HCT116 (cell line): ENCODE measurements around the gene HSD3B2. TPM values are rescaled to one million over a fixed set of nuclear protein-coding genes. Genes with fewer than 3 reads are reported as not detected.
A peak's percentile ranks its signal among the peaks of the same experiment; 100 is the strongest.

ENCODE experiments used
- ATAC-seq: fragments of 200-7000 bp; cut with Tn5 transposase; 2 replicates; pipeline ENCODE4 v1.9.1; 2020; ENCODE audit warnings: mild to moderate bottlenecking, moderate library complexity
- BruUV-seq: library from RNA; stranded (reverse); fragments of 400-500 nt; replicated peaks from 2 replicates; lab custom pipeline; 2021; lab: Mats Ljungman, UMichigan
- CTCF ChIA-PET: fragments of 300-600 bp; sonication (Branson Sonifier 250); formaldehyde crosslinking; loops from one replicate; lab custom pipeline; 2021; ENCODE audit warnings: antibody characterized with exemption; lab: Charles Lee
- POLR2A ChIA-PET: fragments of 300-600, 350-600 bp; sonication (Branson Sonifier 250); formaldehyde crosslinking; loops from one replicate; lab custom pipeline; 2021; ENCODE audit warnings: antibody characterized with exemption; lab: Charles Lee
- RAD21 ChIA-PET, 2 experiments: fragments of 300-600 bp; sonication (Branson Sonifier 250); formaldehyde crosslinking; loops; one replicate each; lab custom pipeline; 2023; ENCODE audit warnings: low total read pairs in 2 of 2; ENCODE audit not compliant: uncharacterized antibody in 2 of 2, unreplicated experiment in 2 of 2, low non-redundant PET in 1 of 2; lab: Charles Lee
- DNase-seq: peaks from one replicate; pipeline ENCODE4 v3.0.0-alpha.2; 2010; ENCODE audit warnings: low read depth, low spot score
- H2AFZ ChIP-seq: fragments of 200-600 bp; shearing (Covaris generic), sonication (generic); 2 replicates; pipeline ENCODE4 v1.6.1; 2017; ENCODE audit warnings: low read depth, mixed run types, mixed read lengths, antibody characterized with exemption, low read length; ENCODE audit not compliant: poor library complexity, severe bottlenecking
- H3K27ac ChIP-seq: 2 replicates; pipeline ENCODE4 v1.5.1; 2012; ENCODE audit warnings: low read depth, low read length
- H3K27me3 ChIP-seq: fragments of 200-600 bp; sonication (generic); 2 replicates; pipeline ENCODE4 v1.6.1; 2016; ENCODE audit warnings: mixed run types, low read length, mixed read lengths; ENCODE audit not compliant: insufficient read depth
- H3K36me3 ChIP-seq, 2 experiments: fragments of 200-500 bp in 1 of 2; fragments of 200-600 bp in 1 of 2; sonication (Bioruptor generic) in 1 of 2; sonication (generic) in 1 of 2; 2 replicates each; pipeline versions ENCODE4 v1.5.1 to v1.6.1; 2014 to 2016; ENCODE audit warnings: low read length in 2 of 2, inconsistent platforms in 1 of 2, mixed read lengths in 1 of 2, mixed run types in 1 of 2; ENCODE audit not compliant: insufficient read depth in 2 of 2, control insufficient read depth in 1 of 2
- H3K4me1 ChIP-seq, 2 experiments: fragments of 200-600 bp in 1 of 2; sonication (generic) in 1 of 2; 2 replicates each; pipeline versions ENCODE4 v1.5.1 to v1.6.1; 2012 to 2017; ENCODE audit warnings: low read length in 2 of 2, inconsistent platforms in 1 of 2, mild to moderate bottlenecking in 1 of 2, mixed read lengths in 1 of 2, mixed run types in 1 of 2, moderate library complexity in 1 of 2; ENCODE audit not compliant: insufficient read depth in 2 of 2, control insufficient read depth in 1 of 2
- H3K4me2 ChIP-seq: fragments of 200-600 bp; sonication (generic); 2 replicates; pipeline ENCODE4 v1.6.1; 2017; ENCODE audit warnings: mixed run types, low read length, mixed read lengths
- H3K4me3 ChIP-seq, 2 experiments: fragments of 200-600 bp in 1 of 2; sonication (generic) in 1 of 2; replicated peaks in 1 of 2; 2 replicates each; pipeline ENCODE4 v1.5.1; 2011 to 2016; ENCODE audit warnings: low read length in 2 of 2, control low read depth in 1 of 2, low read depth in 1 of 2, mild to moderate bottlenecking in 1 of 2, mixed read lengths in 1 of 2, mixed run types in 1 of 2
- H3K79me2 ChIP-seq: fragments of 200-600 bp; sonication (generic); 2 replicates; pipeline ENCODE4 v1.6.1; 2017; ENCODE audit warnings: mild to moderate bottlenecking, mixed run types, low read length, moderate library complexity, mixed read lengths; ENCODE audit not compliant: insufficient read depth
- H3K9ac ChIP-seq: fragments of 200-600 bp; sonication (generic); 2 replicates; pipeline ENCODE4 v1.6.1; 2016; ENCODE audit warnings: low read length, mixed read lengths
- H3K9me2 ChIP-seq: fragments of 200-600 bp; sonication (generic), shearing (Covaris generic); 2 replicates; pipeline ENCODE4 v1.6.1; 2017; ENCODE audit warnings: mixed run types, mild to moderate bottlenecking, moderate library complexity; ENCODE audit not compliant: insufficient read depth
- H3K9me3 ChIP-seq, 2 experiments: fragments of 200-500 bp in 1 of 2; fragments of 200-600 bp in 1 of 2; sonication (Bioruptor generic) in 1 of 2; sonication (generic) in 1 of 2; 2 replicates each; pipeline ENCODE4 v1.6.1; 2014 to 2017; ENCODE audit warnings: low read length in 2 of 2, mixed read lengths in 2 of 2, inconsistent platforms in 1 of 2, low read depth in 1 of 2, mild to moderate bottlenecking in 1 of 2, mixed run types in 1 of 2, moderate library complexity in 1 of 2; ENCODE audit not compliant: control insufficient read depth in 1 of 2, insufficient read depth in 1 of 2
- H4K20me1 ChIP-seq: fragments of 200-600 bp; sonication (generic), shearing (Covaris generic); 2 replicates; pipeline ENCODE4 v1.6.1; 2017; ENCODE audit warnings: mixed run types, mild to moderate bottlenecking, moderate library complexity; ENCODE audit not compliant: insufficient read depth
- CBX3 ChIP-seq: IDR thresholded peaks from 2 replicates; pipeline ENCODE4 v1.6.1; 2012; ENCODE audit warnings: low read depth
- EGR1 ChIP-seq: IDR thresholded peaks from 2 replicates; pipeline ENCODE4 v1.6.1; 2012; ENCODE audit warnings: low read depth
- ELF1 ChIP-seq: IDR thresholded peaks from 2 replicates; pipeline ENCODE4 v1.6.1; 2012; ENCODE audit warnings: low read depth, borderline replicate concordance
- EZH2 ChIP-seq: fragments of 200-600 bp; sonication (generic); IDR thresholded peaks from 2 replicates; pipeline ENCODE4 v1.6.1; 2017; ENCODE audit warnings: antibody characterized with exemption, mixed run types
- EZH2phosphoT487 ChIP-seq: fragments of 200-600 bp; IDR thresholded peaks from 2 replicates; pipeline ENCODE4 v1.6.1; 2018; ENCODE audit warnings: antibody characterized with exemption, borderline replicate concordance
- POLR2A ChIP-seq: IDR thresholded peaks from 2 replicates; pipeline ENCODE4 v1.7.0; 2011; ENCODE audit warnings: borderline replicate concordance; ENCODE audit not compliant: insufficient read depth, insufficient read length; ENCODE audit errors: extremely low read depth
- POLR2AphosphoS5 ChIP-seq: IDR thresholded peaks from 2 replicates; pipeline ENCODE4 v1.6.1; 2011; ENCODE audit warnings: mild to moderate bottlenecking, low read depth, low read length, moderate library complexity
- RAD21 ChIP-seq: IDR thresholded peaks from 2 replicates; pipeline ENCODE4 v1.6.1; 2012; ENCODE audit warnings: low read depth, mild to moderate bottlenecking
- SRF ChIP-seq: IDR thresholded peaks from 2 replicates; pipeline ENCODE4 v1.6.1; 2012; ENCODE audit warnings: low read depth
- YY1 ChIP-seq: IDR thresholded peaks from 2 replicates; pipeline ENCODE4 v1.6.1; 2011; ENCODE audit warnings: low read length, low read depth, moderate library complexity, mild to moderate bottlenecking; ENCODE audit not compliant: insufficient replicate concordance; ENCODE audit errors: extremely low read depth
- ZFX ChIP-seq: fragments of 450-650 bp; IDR thresholded peaks from 2 replicates; pipeline ENCODE4 v1.6.1; 2017
- intact Hi-C: fragments of 100-400 bp; cut with micrococcal nuclease; formaldehyde crosslinking; loops from 2 replicates; pipeline ENCODE4 v1.10.0; 2022
- total RNA-seq: library from RNA; stranded (reverse); gene quantifications from one replicate; pipeline ENCODE4 v1.2.1, GENCODE V29; 2021; ENCODE audit not compliant: unreplicated experiment
- TF ChIP-seq, protein P1 (sequence below), 3 experiments: fragments of 200-600 bp in 1 of 3; sonication (generic) in 1 of 3; IDR thresholded peaks in 2 of 3; conservative IDR thresholded peaks in 1 of 3; 2 replicates each; pipeline ENCODE4 v1.5.1; 2012 to 2017; ENCODE audit warnings: low read depth in 2 of 3, low read length in 2 of 3, antibody characterized with exemption in 1 of 3, borderline replicate concordance in 1 of 3, control low read depth in 1 of 3, mild to moderate bottlenecking in 1 of 3, mixed read lengths in 1 of 3, mixed run types in 1 of 3, moderate library complexity in 1 of 3; ENCODE audit not compliant: insufficient read depth in 1 of 3
- TF ChIP-seq, protein P2 (sequence below): IDR thresholded peaks from 2 replicates; pipeline ENCODE4 v1.6.1; 2012
- TF ChIP-seq, protein P3 (sequence below): IDR thresholded peaks from 2 replicates; pipeline ENCODE4 v1.6.1; 2012; ENCODE audit warnings: low read depth

HSD3B2 gene
- total RNA-seq, 1 experiment from 2014 or later: 1.4 TPM

DNA sequence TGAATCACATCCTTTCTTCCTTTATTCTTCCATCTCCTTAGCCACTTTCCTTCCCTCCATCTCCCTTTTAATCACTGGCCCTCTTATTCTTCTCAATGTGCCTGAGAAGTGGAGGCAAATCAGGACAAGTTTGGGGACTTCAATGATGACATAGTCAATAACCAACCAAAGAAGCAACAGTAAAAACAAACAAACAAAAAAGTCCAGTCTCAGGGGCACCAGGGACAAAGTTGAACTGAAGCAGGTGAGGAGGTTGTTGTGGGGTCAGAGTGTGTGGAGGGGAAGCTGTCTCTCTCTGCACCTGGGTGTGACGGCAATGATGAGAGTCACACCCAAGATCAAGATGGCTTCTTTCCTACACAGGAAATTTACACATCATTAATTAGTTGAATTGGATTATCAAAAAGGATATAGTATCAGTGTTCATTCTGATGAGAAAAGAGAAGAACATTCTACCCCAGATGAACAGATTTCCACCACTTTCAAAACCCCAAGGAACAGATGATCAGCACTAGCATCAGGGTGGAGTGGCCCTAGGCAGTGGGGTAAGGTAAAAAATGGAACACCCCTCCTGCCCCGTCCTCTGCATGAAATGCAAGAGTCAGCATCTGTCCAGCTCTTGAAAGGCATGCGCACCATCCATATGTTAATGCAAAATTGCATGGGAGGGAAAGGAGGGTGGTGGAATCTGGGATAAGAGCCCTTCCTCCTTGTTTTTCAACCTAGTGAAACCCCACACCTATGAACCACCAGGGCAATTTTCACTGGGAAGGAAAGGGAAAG is 32.6 kb downstream of the HSD3B2 start (continued):
- TF ChIP-seq ZFX (no peak), POLR2A (no peak), YY1 (no peak), EZH2 (no peak), EZH2phosphoT487 (no peak), SRF (no peak), EGR1 (no peak), ELF1 (no peak)
- TF ChIP-seq, protein P1, sequence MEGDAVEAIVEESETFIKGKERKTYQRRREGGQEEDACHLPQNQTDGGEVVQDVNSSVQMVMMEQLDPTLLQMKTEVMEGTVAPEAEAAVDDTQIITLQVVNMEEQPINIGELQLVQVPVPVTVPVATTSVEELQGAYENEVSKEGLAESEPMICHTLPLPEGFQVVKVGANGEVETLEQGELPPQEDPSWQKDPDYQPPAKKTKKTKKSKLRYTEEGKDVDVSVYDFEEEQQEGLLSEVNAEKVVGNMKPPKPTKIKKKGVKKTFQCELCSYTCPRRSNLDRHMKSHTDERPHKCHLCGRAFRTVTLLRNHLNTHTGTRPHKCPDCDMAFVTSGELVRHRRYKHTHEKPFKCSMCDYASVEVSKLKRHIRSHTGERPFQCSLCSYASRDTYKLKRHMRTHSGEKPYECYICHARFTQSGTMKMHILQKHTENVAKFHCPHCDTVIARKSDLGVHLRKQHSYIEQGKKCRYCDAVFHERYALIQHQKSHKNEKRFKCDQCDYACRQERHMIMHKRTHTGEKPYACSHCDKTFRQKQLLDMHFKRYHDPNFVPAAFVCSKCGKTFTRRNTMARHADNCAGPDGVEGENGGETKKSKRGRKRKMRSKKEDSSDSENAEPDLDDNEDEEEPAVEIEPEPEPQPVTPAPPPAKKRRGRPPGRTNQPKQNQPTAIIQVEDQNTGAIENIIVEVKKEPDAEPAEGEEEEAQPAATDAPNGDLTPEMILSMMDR (IDR thresholded peaks at IDR 0.05 in 2 of 3, conservative IDR thresholded peaks at IDR 0.05 in 1 of 3; ENCODE audit: borderline replicate concordance in 1 of 3, insufficient read depth in 1 of 3, low read depth in 2 of 3, low read length in 2 of 3): no peak
- TF ChIP-seq, protein P2, sequence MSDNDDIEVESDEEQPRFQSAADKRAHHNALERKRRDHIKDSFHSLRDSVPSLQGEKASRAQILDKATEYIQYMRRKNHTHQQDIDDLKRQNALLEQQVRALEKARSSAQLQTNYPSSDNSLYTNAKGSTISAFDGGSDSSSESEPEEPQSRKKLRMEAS: no peak

DNA sequence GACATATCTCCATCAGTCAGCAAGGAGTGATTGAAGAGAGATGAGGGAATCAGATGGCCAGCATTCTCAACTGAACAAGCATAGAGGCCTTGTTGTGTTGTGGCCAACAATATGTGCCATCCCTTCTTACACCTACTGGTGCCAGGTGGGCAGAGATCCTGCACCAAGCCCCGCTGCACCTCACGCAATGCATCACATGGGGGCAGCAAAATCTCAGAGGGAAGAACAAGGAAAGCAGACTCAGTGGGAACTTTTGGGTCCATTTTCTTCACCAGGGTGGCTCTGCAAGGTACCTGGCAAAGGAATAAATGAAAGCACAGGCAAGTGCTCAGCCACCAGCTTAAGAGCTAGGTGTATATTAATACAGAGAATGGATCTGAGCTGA is 33.2 kb downstream of the HSD3B2 start:
- no peaks in the 10 kb centered on the region for H4K20me1 ChIP-seq
- no peaks in the 10 kb centered on the region for H3K36me3 ChIP-seq
- BruUV-seq: no TSS peak
- H3K9ac ChIP-seq: no peak overlapping the region
- peak; percentile 82 for ATAC-seq
- H3K9me2 ChIP-seq: no peaks in the 10 kb centered on the region
- no peak overlapping the region for H2AFZ ChIP-seq
- DNase-seq: no peak
- RAD21 ChIA-PET: no interaction called here
- intact Hi-C loops: no loop called here
- no peak overlapping the region for H3K4me2 ChIP-seq
- H3K79me2 ChIP-seq: no peaks in the 10 kb centered on the region
- no peaks in the 10 kb centered on the region for H3K4me1 ChIP-seq
- peaks cover 10% of the 10 kb centered on the region; the same call in 1 of the 2 replicates for H3K27me3 ChIP-seq
- no peak overlapping the region for H3K27ac ChIP-seq
- H3K9me3 ChIP-seq: no peaks in the 10 kb centered on the region
- CTCF ChIA-PET: no interaction called here
- H3K4me3 ChIP-seq: no peak overlapping the region
- POLR2A ChIA-PET: no interaction called here
- no peak for TF ChIP-seq EZH2
- no peak for TF ChIP-seq CBX3
- TF ChIP-seq YY1: no peak
- no peak for TF ChIP-seq EZH2phosphoT487
- TF ChIP-seq, protein P1 (IDR thresholded peaks at IDR 0.05 in 2 of 3, conservative IDR thresholded peaks at IDR 0.05 in 1 of 3; ENCODE audit: borderline replicate concordance in 1 of 3, insufficient read depth in 1 of 3, low read depth in 2 of 3, low read length in 2 of 3): peak in 2 of 3 experiments; percentile 48 to 51; a peak in 4 of 6 replicates
- TF ChIP-seq, protein P2: no peak
- TF ChIP-seq POLR2AphosphoS5: no peak
- TF ChIP-seq, protein P3, sequence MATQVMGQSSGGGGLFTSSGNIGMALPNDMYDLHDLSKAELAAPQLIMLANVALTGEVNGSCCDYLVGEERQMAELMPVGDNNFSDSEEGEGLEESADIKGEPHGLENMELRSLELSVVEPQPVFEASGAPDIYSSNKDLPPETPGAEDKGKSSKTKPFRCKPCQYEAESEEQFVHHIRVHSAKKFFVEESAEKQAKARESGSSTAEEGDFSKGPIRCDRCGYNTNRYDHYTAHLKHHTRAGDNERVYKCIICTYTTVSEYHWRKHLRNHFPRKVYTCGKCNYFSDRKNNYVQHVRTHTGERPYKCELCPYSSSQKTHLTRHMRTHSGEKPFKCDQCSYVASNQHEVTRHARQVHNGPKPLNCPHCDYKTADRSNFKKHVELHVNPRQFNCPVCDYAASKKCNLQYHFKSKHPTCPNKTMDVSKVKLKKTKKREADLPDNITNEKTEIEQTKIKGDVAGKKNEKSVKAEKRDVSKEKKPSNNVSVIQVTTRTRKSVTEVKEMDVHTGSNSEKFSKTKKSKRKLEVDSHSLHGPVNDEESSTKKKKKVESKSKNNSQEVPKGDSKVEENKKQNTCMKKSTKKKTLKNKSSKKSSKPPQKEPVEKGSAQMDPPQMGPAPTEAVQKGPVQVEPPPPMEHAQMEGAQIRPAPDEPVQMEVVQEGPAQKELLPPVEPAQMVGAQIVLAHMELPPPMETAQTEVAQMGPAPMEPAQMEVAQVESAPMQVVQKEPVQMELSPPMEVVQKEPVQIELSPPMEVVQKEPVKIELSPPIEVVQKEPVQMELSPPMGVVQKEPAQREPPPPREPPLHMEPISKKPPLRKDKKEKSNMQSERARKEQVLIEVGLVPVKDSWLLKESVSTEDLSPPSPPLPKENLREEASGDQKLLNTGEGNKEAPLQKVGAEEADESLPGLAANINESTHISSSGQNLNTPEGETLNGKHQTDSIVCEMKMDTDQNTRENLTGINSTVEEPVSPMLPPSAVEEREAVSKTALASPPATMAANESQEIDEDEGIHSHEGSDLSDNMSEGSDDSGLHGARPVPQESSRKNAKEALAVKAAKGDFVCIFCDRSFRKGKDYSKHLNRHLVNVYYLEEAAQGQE: no peak
- TF ChIP-seq RAD21: peak; percentile 22
- TF ChIP-seq ZFX: no peak
